CD4-positive, alpha-beta T cell treated with Interleukin-10 for 1 hour (primary cell): ENCODE results near the gene CLASP1.
"Not testable (repeated sequence)": the region's sequence is repeated elsewhere in the genome, so short reads cannot be mapped to it uniquely, and the experiment has no call there.

Source experiments
- DNase-seq: peaks from one replicate; pipeline ENCODE4 v3.0.0-alpha.2; 2020

The CLASP1 gene

DNA sequence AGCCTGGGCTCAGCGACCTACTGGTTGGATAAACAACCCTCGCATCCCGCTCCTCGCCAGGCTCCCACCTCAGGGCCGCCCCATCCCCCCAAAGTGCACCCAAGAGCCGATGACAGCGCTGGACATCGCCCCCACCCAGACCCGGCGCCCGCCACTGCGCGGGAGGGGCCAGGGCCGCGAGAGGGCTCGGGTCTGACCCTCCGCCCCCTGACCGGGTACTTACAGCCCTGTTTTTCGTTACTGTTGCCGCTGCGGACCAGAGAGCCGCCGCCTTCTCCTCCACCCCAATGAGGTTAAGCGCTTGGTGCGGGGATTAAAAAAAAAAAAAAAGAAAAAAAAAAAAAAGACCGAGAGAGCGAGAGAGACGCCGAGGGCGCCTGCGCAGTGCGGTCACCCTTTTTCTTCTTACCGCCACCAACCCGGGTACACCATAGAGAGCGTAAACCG, at the start of gene CLASP1:
Gene CLASP1, minus strand, starts transcription at position 314 of the 447 bp plus-strand sequence. CDS start 43,567 bp downstream, outside the sequence.
- no peak for DNase-seq

DNA sequence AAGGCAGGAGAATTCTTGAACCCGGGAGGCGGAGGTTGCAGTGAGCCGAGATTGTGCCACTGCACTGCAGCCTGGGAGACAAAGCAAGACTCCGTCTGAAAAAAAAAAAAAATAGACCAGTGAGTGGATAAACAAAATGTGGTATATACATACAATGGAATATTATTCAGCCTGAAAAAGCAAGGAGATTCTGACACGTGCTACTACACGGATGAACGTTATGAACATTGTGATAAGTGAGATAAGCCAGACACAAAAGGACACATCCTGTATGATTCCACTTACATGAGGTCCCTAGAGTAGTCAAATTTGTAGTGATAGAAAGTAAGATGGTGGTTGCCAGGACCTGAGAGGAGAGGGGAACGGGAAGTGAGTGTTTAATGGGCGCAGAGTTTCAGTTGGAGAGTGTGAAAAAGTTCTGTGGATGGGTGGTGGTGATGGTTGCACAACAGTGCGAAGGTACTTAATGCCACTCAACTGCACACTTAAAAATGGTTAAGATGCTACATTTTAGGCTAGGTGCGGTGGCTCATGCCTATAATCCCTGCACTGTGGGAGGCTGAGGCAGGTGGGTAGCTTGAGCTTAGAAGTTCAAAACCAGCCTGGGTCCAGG, 49.2 kb upstream of the CLASP1 start:
- DNase-seq = no peak

DNA sequence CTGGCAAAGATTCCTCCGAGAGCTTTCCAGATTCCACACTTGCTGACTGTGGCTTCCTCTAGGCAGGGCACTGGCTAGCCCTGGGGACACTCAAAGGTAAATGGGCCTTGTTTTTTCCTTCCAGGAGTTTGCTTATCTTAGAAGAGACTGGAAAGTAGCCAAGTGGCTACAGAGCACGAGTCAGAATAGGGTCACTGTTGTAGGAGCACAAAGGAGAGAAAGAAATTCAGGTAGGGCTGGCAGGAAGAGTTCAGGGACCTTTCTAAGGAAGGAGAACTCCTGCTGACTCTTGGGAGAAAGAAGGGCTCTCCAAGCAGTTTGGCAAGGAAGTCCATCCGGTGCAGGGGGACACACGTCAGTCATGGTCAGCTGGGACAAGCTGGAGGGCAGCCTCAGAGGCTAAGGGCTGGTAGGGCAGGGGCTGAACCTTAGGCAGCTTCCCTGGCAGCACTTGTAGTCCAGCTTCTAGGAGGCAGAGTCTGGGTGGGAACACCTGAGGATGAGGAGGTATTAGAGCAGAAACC, 47.9 kb upstream of the CLASP1 start:
- DNase-seq = no peak

DNA sequence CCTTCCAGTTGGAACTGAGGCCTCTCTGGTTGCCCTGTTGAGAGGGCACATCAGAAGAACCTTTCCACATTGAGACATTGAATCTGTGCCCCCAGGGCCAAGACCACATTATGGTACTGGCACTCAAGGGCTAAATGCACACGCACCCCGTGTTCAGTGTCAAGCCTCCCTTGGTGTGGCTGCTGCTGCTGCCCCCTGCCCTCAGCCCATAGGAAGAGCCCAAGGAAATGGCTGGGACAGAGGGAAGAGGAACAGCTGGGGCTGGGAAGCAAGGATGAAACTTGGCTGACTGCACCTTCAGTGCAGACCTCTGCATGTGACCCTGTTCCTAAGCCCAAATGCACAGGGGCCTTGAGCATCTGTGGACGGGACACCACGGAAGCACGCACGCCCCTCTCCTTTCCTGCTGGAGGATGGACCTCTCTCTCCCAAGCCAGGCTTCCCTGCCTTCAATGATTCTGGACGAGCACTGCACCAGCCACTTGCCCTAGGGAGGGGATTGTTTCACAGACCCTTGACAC, 47.2 kb upstream of the CLASP1 start:
- DNase-seq = no peak

DNA sequence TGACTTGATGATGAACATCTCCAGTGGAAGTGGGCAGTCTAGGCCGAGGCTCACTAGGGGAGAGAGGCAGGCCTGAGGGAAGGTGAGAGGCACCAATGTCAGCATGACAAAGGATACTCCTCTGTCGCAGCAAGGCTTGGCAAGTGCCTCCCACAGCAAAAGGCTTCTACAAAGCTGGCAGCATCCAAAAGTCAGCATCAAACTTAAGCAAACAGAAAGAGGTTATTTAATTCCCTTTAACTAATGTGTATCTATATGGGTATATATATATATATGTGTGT, 45.8 kb upstream of the CLASP1 start:
- DNase-seq = no peak

DNA sequence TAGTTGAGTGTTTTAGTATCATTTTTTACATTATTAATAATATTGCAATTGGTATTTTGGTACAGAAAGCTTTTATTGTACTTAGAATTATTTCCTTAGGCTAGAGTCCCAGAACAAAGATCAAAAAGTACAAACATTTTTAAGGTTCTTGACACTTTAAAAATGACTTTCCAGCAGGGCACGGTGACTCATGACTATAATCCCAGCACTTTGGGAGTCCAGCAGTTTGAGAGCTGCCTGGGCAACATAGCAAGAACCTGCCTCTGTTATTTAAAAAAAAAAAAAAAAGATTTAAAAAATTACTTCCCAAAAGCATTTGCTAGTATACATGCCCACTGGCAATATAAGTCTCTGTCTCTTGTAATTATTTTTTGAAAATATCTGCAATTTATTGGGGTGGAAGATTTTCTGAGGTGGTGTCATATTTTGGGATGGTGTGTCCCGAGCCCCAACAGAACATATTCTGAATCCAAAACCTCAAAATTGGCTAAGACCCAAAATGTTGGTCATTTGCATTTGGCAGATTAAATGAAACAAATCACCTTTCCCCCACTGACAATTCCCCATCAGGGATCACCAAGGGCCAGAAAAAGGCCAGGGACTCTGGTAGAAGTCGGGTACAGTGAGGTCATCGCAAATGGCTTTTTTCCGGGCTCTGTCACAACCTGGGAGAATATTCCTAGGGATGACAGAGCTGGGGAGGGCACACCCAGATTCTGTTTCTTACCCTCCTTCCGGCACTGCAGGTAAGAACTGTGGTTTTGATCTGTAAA, 45.3 kb upstream of the CLASP1 start:
- no peak for DNase-seq

DNA sequence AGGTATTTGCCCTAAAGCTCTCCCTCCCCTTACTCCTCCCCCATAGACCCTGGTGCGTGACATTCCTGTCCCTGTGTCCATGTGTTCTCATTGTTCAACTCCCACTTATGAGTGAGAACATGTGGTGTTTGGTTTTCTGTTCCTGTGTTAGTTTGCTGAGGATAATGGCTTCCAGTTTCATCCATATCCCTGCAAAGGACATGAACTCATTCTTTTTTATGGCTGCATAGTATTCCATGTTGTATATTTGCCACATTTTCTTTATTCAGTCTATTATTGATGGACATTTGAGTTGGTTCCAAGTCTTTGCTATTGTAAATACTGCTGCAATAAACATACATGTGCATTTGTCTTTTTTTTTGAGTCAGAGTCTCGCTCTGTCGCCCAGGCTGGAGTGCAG, 41.3 kb upstream of the CLASP1 start:
- DNase-seq = not testable (repeated sequence)

DNA sequence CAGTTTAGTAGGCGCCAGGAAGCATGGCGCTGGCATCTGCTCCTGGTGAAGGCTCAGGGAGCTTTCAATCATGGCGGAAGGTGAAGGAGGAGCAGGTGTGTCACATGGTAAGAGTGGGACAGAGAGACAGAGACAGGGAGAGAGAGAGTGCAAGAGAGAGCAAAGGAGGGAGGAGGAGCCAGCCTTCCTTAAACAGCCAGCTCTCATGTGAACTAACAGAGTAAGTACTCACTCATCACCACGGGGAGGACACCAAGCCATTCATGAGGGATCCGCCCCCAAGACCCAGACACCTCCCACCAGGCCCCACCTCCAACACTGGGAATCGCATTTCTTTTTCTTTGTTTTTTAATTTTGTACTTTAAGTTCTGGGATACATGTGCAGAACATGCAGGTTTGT, 40.8 kb upstream of the CLASP1 start:
- no peak for DNase-seq

DNA sequence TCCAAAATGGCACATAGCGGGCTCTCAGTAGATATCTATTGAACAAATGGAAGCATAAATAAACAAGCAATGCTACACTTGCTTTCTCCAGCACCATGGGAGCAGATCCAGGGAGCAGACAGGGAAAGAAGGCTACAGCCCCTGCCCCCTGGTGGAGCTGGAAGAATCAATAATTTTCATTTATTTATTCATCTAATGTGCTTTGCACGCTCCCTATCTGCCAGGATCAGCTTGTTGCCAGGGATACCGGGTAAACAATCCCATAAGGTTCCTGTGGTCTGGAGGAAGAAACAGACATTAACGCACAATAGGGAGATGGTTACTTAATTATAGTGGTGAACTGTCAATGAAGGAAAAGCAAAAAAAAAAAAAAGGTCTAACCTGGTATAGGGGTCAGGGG, 40.1 kb upstream of the CLASP1 start:
- DNase-seq = no peak

DNA sequence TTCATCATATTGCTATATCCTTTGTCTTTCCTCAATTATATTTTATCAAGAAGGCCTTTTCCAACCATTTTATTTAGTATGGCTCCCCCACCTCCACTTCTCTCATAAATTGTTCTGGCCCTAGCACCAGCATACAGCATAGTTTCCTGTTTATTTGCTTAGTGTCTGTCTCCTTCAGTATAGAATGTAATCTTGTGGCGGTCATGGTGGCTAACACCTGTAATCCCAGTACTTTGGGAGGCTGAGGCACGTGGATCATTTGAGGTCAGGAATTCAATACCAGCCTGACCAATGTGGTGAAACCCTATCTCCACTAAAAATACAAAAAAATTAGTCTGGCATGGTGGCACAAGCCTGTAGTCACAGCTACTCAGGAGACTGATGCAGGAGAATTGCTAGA, 39.6 kb upstream of the CLASP1 start:
- no peak for DNase-seq

DNA sequence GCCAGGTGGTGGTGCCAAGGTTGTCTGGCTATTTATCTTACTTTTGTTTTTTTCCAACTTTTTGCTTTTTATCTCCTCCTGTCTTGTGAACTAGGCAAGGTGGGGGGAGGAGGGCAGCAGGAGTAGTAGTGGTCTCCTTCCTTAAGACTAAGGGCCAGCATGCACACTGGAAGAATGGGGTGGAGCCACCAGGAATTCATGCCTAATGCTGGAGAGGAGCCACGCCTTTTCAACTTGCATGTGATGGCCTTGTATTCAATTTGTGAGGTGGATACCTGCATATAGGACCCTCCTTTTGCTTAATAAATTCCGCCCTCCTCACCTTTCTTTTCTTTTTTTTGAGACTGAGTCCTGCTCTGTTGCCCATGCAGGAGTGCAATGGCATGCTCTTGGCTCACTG, 37.6 kb upstream of the CLASP1 start:
- DNase-seq = no peak

DNA sequence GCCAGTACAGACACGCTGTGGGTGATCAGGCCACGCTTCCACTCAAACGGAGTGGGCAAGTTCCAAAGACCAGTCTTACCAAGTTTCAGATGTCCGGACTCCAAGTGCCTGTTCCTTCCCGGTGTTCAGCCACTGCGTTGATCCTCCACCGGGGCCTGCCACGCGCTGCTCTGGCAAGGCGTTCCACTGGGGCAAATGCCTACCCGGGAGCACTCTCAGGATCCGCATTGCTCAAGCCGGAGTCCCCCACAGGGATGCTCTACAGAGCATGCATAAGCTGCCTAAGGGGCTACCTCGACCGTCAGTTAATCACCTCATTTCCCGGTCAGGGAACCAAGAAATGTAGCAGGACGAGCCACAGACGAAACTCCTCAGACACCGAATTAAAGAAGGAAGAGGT, 37.0 kb upstream of the CLASP1 start:
- no peak for DNase-seq

DNA sequence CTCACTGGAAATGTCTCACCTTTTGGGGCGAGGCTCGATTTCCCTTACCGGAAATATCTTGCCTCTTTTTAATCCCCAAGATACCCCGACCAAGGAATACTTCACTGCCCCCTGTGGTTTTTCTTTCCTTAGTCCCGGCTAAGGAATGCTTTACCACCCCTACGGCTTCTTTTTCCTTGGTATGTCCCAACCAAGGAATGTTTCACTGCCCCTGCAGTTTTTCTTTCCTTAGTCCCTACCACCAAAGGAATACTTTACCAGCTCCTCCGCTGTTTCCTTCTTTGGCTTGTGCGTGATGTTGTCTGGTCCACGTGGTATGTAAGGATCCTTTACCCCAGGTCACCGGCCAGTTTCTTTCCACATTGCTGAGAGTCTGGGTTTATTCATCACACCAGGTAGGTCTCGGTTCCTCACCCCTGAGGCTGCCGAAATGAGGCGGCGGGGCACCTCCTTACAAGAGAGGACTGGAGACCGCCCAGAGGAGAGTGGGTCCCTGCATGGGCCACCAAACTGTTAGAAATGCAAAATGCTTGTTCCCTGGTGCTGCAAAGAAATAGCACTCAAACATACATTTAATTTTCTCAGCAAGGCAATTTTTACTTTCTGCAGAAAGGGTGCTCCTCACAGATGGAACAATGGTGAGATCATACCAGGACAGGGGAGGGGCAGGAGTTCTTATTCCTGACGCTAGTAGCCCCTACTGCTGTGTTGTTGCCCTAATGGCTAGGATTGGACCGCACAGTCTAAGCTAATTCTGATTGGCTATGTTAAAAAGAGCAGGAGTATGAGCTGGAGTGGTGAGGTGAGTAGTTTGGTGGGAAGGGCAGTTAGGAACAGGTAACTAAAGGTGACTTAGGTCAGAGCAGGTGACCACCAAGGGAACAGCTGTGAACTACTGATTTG, 33.4 kb upstream of the CLASP1 start:
- DNase-seq = no peak

DNA sequence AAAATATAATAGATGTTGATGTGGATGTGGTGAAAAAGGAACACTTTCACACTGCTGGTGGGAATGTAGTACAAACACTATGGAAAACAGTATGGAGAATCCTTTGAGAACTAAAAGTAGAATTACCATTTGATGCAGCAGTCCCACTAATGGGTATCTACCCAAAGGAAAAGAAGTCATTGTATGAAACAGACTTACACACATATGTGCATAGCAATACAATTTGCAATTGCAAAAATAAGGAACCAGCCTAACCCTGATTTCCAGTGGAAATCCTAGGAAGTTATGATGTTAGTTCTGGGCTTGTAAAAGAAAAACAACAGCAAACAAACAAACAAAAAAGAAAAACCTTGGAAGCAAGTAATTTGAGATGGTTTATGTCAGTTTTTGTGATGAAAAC, 28.6 kb upstream of the CLASP1 start:
- DNase-seq = no peak

DNA sequence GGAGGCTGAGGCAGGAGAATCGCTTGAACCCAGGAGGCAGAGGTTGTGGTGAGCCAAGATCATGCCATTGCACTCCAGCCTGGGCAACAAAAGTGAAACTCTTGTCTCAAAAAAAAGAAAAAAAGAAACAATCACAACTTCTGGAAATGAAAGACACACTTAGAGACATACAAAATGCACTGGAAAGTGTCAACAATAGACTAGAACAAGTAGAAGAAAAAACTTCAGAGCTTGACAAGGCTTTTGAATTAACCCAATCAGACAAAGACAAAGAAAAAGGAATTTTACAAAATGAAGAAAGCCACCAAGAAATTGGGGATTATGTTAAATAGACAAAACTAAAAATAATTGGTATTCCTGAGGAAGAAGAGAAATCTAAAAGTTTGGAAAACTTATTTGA, 22.4 kb upstream of the CLASP1 start:
- DNase-seq = not testable (repeated sequence)

DNA sequence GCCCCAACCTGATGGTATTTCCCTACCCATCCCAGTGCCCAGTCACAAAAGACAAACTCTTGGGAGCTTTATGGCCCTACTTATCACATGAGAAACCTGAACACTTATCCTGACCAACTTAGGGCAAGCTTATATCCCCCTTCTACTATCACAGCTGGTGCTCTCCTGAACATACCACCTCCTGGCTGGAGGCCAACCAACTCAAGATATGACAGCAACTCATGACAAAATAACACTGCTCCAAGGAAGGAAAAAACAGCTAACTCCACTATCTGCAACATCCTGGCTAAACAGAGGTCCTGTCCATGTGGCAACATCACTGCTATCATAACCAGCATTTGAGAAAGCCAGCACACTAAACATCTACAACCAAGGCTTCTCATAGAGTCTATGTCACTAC, 20.9 kb upstream of the CLASP1 start:
- no peak for DNase-seq

DNA sequence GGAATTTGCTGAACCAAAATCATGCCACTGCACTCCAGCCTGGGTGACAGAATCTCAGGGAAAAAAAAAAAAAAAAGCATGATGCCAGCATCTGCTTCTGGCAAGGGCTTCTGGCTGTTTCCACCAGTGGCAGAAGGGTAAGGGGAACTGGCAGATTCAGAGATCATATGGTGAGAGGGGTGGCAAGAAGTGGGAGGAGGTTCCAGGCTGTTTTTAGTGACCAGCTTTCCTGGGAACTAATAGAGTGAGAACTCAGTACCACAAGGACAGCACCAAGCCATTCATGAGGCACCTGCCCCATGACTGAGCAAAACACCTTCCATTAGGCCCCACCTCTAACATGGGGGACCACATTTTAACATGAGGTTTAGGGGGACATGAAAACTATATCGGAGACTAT, 18.4 kb upstream of the CLASP1 start:
- no peak for DNase-seq

DNA sequence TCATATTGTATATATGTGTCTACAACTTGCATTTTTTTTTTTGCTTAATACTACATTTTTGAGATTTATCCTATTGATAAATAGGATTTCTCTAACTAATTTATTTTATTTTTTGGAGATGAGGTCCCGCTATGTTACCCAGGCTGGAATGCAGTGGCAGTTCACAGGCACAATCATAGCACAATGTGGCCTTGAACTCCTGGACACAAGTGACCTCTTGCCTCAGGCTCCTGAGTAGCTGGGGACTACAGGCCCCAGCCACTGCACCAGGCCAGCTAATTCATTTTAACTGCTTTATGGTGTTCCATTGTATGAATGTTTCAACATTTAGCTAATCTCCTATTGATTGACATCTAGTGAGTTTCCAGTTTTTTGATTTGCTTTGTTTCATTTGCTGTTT, 16.8 kb upstream of the CLASP1 start:
- DNase-seq = no peak

DNA sequence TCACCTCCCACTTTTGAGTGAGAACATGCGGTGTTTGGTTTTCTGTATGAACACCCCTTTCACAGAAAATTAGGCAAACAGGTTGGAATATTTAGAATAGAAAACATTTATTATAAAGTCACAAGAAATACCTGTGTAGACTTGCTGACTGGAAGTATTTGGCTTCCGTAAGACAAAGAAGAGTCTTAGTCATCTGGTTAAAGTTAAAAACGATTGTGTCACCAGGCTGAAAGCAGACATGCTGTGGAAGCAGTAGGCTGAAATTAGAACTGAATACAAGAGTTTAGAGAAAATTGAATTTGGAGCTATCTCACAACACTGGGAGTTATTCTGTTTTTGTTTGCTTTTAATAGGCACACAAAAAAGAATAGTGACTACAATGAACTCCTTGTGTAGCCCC, 16.2 kb upstream of the CLASP1 start:
- DNase-seq = no peak

DNA sequence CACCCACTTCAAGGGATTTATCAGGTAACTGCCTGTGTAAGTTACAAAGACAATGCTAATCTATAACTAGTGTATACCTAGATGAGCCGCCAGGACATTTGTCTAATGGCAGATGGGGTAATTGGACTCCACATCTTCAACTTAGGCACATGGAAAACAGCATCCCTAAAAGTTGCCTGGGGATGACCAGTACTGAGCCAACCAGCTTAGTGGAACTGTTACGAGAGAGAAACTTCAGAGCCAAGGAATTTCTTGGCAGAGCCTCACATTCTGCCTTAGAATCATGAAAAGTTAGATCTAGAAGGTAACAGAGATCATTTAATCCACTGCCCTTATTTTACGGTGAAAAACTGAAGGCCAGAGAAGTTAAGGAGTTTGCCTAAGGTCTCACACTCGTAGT, 15.5 kb upstream of the CLASP1 start:
- DNase-seq = no peak

DNA sequence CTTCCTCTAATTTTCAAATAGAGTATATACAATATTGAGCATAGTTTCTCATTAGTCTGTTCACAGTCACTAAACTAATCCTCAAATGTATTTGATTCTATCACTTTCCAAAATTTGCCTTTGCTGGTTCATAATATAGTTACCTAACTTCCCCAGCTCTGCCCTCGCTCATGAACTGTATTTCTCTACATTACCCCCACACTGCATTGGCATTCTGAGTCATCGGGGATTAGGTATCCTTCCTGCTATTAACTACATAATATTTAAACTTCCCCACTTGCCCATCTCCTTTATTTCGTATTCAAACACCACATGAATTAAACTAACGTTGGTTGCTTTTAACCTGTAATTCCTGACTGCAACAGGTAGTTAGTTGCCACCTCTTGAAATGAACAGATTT, 14.8 kb upstream of the CLASP1 start:
- no peak for DNase-seq

DNA sequence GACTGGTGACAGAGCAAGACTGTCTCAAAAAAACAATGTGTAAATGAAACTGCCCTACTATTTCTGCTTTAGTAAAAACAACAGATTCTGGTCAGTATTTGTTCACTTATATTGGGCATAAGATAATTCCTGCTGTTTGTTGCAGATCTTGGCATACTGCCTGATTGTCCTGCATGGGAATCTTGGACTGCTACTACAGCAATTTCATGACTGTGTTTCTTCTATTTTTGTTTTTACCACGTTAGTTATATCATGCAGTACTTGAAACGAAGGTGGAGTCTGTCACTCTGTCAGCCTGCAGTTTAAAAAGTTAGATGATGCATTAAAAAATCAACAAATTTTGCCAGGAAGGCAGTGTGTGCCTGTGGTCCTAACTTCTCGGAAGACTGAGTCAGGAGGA, 14.2 kb upstream of the CLASP1 start:
- DNase-seq = no peak

DNA sequence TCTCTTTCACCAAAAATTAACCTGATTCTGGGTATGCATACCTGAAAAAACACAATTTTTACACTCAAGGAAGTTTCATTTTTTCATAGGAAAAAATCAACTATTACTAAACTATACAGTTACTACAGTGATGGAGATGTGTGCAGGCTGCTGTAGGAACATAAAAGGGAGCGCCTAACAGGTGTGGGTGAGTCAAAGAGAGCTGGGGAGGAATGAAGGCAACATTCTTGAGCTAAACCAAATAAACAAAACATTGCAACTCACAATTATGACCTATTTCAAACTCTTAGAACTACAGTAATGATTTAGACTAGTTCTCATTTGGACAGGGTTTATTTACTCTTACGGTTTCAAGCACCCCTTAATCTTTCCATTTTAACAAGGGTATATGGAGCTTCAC, 13.4 kb upstream of the CLASP1 start:
- no peak for DNase-seq

DNA sequence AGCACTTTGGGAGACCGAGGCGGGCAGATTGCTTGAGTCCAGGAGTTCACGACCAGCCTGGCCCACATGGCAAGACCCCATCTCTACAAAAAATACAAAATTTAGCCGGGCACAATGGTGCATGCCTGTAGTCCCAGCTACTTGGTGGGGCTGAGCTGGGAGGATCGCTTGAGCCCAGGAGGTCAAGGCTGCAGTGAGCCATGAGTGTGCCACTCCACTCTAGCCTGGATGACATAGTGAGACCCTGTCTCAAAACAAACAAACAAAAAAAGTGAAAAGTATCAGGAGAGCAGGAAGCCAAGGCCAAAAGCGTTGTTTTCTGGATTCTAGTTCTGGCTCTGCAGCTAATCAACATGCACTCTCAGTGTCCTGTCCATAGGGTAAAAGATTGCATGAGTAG, 10.7 kb upstream of the CLASP1 start:
- DNase-seq = no peak
